Hair follicle dermal papilla cell (primary cell): ENCODE measurements around the gene AP1S1. TPM values are rescaled to one million over a fixed set of nuclear protein-coding genes. Genes with fewer than 3 reads are reported as not detected.

Experiments used
- small RNA-seq: library from RNA; depleted of rRNA; stranded (forward); fragments of <200 nt; gene quantifications from one replicate; pipeline ENCODE3, GENCODE V24; 2012
- total RNA-seq: library from RNA; depleted of rRNA; stranded (reverse); fragments of >200 nt; gene quantifications from 2 replicates; pipeline ENCODE4 v1.2.3, GENCODE V29; 2012

Gene AP1S1
- 124 and 145 TPM in 2 replicates for total RNA-seq

DNA sequence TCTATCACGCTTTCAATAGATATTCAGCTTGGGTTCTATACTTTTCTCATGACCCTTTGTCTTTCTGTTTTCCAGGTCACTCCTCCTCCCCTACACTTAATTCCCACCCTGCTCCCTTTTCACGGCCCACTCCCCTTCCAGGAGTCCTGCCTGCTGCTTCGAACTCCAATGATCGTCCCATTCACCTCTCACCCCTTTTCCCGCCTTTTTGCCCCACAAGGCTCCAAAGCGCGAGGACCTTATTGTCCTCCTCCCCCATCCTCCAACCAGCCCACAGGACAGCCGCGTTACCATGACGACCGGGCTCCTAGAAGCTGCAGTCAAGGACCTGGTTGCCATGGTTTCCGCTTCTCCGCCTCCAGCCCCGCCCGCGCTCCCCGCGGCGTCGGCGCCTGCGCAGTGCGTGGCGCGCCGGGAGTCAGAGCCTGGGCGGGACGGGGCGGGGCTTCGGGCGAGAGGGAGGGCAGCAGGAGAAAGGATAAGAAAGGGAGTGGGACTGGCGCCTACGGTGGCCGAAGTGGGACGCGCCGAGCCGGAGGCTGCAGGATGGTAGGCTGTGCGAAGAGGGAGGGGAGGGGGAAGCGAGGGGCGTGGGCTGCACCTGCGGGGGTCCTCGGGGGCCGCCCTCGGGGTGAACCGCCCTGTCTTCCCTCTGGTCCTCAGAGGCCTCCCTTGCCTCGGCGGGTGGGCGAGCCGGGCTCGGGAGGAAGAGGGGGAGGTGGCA is at the start of gene AP1S1:
TSS of gene AP1S1 (plus strand) at position 508 of the 724 bp plus-strand sequence. CDS start at position 547, 39 bp downstream.

GRCh38 chr7:101126651-101127459 is 27.4 kb upstream of the AP1S1 start, which contains the start of gene SERPINE1:
TSS of gene SERPINE1 (plus strand) at chr7:101127104. CDS start at chr7:101128394, 1,290 bp downstream.

GRCh38 chr7:101165075-101165957 is 11.0 kb downstream of the AP1S1 start, which contains the start of gene VGF:
TSS of gene VGF (minus strand) at chr7:101165569. CDS start at chr7:101164843, 726 bp downstream.

DNA sequence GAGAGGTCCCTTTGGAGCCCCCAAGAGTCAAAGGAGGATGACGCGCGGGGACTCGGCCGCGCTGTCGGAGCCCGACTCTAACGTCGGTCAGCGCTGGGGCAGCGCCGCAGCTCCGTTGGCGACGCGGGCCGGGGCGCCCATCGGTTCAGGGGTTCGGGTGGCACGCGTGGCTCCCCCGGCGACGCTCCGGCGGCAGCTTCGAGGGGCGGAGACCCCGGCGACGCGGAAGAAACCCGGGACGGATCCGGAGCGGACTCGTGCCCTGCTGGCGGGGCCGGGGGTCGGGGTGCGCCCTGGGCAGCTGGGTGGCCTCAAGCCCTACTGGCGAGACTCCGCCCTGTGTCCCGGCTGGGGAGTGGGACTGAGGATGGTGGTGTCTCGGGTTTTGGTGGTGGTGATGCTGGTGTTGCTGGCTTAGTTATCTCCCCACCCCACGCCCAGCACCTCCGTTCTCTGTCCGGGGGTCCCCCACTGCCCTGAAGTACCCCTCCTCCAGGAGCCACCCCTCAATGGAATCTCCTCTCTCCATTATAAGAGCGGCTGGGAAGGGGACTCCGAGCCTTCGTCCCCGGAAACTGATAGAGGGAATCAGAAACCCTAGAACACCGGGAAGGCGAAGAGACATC is 26.0 kb downstream of the AP1S1 start, which contains the start of gene NAT16:
TSS of gene NAT16 (minus strand) at position 164 of the 626 bp plus-strand sequence. CDS start 5,486 bp downstream, outside the sequence.

DNA sequence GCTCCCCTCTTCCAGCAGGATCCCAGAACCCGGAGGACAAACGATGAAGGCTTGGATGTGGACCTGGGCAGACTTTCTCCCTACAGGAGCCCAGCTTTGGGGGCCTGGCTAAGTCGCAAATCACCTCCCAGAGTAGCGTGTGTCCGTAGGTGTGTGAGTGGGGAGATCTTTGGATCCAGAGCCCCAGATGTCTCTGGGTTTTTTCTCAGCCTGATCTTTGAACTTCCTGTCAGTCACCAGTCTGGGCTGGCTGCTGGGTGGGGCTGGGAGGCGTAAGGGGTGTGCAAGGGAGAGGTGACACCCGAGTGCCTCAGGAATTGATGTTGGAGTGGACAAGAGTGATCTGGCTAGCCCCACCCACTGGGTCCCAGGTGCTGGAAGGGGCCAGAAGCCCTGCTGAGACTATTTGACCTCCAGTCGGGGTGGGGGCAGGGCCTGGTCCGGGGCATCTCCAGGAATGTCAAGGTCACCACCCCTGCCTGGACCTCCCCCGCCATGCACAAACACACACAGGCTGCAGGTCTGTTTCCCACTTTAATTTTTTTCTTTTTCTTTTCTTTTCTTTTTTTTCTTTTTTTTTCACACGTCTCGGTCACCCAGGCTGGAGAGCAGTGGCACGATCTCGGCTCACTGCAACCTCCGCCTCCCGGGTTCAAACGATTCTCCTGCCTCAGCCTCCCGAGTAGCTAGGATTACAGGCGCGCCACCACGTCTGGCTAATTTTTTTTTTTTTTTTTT is 46.8 kb downstream of the AP1S1 start, which contains the start of gene MOGAT3:
TSS of gene MOGAT3 (minus strand) at position 175 of the 738 bp plus-strand sequence. CDS start 182 bp downstream, outside the sequence.

Small RNAs within 50 kb of the gene (small RNA-seq; reads per million reads assigned to genes)
- not detected for gene MIR4653

Other genes starting within 250 kb of the AP1S1 start
- not detected in 2 replicates for gene MUC3A, start 204.9 kb upstream of the AP1S1 start, total RNA-seq
- gene MUC12, start 184.9 kb upstream of the AP1S1 start, total RNA-seq: under 0.01 TPM in 1 of 2 replicates, not detected in the other
- not detected in 2 replicates for gene MUC17, start 134.4 kb upstream of the AP1S1 start, total RNA-seq
- 20.4 and 25.3 TPM in 2 replicates for gene TRIM56, start 69.0 kb upstream of the AP1S1 start, total RNA-seq
- 290 and 467 TPM in 2 replicates for gene SERPINE1, start 27.4 kb upstream of the AP1S1 start, total RNA-seq
- 0.16 TPM in 1 of 2 replicates, not detected in the other for gene VGF, start 11.1 kb downstream of the AP1S1 start, total RNA-seq
- not detected in 2 replicates for gene NAT16, start 25.8 kb downstream of the AP1S1 start, total RNA-seq
- not detected in 2 replicates for gene MOGAT3, start 46.6 kb downstream of the AP1S1 start, total RNA-seq
- gene PLOD3, start 63.1 kb downstream of the AP1S1 start, total RNA-seq: 84.5 and 87.3 TPM in 2 replicates
- 49.8 and 60.1 TPM in 2 replicates for gene ZNHIT1, start 63.7 kb downstream of the AP1S1 start, total RNA-seq
- 4.1 TPM in 2 replicates for gene CLDN15, start 83.3 kb downstream of the AP1S1 start, total RNA-seq
- gene FIS1, start 90.6 kb downstream of the AP1S1 start, total RNA-seq: 88.1 and 118 TPM in 2 replicates
- gene IFT22, start 167.3 kb downstream of the AP1S1 start, total RNA-seq: 26.6 and 31.0 TPM in 2 replicates
- gene COL26A1, start 208.4 kb downstream of the AP1S1 start, total RNA-seq: not detected in 2 replicates